Stimulated activated naive CD8-positive, alpha-beta T cell treated with anti-CD3 and anti-CD28 coated beads, Interleukin-15, Interleukin-2, amounts not matched to agents 100 ng/mL and 50 ng/mL, for 24 hours (primary cell): ENCODE measurements around the gene NUBP2.

Experiments
- H3K27ac Mint-ChIP-seq: one replicate; pipeline ENCODE4 v1.8.0; 2021; ENCODE audit warnings: mild to moderate bottlenecking, mixed read lengths
- H3K27me3 Mint-ChIP-seq: one replicate; pipeline ENCODE4 v1.8.0; 2021; ENCODE audit warnings: mixed read lengths
- H3K36me3 Mint-ChIP-seq: one replicate; pipeline ENCODE4 v1.8.0; 2021; ENCODE audit warnings: low read depth, mixed read lengths
- H3K4me1 Mint-ChIP-seq: one replicate; pipeline ENCODE4 v1.8.0; 2021; ENCODE audit warnings: low read depth, mixed read lengths
- H3K4me3 Mint-ChIP-seq: one replicate; pipeline ENCODE4 v1.8.0; 2021; ENCODE audit warnings: mild to moderate bottlenecking, mixed read lengths
- H3K9me3 Mint-ChIP-seq: one replicate; pipeline ENCODE4 v1.8.0; 2021; ENCODE audit warnings: mixed read lengths

Gene NUBP2

DNA sequence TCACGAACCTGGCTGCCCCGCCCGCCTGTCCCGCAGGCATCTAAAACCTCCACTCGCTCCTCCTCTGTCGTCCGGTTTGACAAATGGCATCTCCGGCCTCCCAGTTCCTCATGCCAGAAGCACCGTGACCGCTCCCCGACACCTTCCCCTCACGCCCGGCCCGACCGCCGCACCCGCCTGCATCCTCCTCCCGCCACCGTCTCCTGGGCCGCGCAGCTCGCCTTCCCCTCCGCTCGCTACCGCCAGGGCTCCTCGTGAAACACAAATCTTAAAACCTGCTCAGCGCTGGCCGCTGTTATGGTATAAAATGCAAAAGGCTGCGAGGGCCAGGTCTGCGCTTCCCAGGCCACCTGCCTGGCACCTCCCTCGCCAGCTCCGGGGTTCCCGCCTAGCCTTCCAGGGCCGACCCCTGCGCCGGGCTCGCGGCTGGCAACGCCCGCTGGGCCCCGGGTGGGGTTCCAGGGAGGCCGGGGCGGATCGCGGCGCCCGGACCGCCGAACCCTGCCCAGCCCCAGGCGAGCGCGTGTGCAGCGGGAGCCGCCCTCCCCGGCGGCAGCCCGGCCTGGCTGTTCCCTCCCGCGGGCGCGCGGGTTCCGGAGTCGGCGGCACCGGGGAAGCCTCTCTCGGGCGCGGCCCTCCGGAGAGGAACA is 877 bp upstream of the NUBP2 start:
- H3K27me3 Mint-ChIP-seq, result no peaks in the 10 kb centered on the region
- H3K4me3 Mint-ChIP-seq, result peak overlapping the region; percentile 84
- no peaks in the 10 kb centered on the region for H3K9me3 Mint-ChIP-seq
- H3K36me3 Mint-ChIP-seq, result no peaks in the 10 kb centered on the region
- H3K27ac Mint-ChIP-seq, result peak overlapping the region; percentile 63
- H3K4me1 Mint-ChIP-seq, result peaks cover 26% of the 10 kb centered on the region

DNA sequence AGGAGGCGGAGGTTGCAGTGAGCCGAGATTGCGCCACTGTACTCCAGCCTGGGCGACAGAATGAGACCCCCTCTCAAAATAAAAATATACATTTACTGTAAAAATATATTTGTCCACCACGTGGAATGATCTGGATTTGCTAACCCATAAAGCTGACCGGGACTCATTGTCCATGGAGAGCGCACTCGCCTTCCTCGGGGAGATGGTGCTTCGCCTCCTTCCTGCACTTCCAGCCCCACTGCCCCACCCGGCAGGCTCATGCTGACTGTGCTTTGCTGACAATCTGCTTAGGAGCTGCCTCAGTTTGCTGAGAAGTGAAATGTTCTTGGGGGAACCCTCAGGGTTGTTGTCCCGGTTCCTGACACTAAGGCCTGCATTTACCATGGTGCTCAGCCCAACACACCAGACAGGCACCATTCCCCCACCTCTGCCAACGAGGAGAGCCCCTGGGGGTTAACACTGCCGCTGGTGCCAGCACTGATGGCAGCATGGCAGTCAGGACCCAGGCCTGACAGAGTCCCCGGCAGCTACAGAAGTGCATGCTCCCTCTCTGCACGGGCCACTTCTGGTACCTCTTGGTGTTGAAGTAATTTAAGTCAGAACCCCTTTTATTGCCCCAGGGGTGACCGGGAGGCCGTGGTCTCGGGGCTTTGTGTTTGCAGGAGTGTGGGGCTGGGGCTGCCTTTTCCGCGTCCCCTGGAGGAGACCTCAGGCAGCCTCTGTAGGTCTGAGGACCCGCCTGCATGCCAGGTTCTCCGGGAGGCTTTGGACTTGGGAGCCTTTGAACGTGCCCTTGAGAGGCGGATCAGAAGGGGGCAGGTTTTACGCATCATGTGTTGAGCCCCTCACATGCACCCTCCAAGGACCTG is 2.5 kb downstream of the NUBP2 start:
- H3K4me1 Mint-ChIP-seq, result peaks cover 26% of the 10 kb centered on the region
- H3K36me3 Mint-ChIP-seq, result peaks cover 5% of the 10 kb centered on the region
- H3K27me3 Mint-ChIP-seq, result no peaks in the 10 kb centered on the region
- H3K27ac Mint-ChIP-seq, result no peak overlapping the region
- no peaks in the 10 kb centered on the region for H3K9me3 Mint-ChIP-seq
- peak overlapping the region; percentile 45 for H3K4me3 Mint-ChIP-seq

DNA sequence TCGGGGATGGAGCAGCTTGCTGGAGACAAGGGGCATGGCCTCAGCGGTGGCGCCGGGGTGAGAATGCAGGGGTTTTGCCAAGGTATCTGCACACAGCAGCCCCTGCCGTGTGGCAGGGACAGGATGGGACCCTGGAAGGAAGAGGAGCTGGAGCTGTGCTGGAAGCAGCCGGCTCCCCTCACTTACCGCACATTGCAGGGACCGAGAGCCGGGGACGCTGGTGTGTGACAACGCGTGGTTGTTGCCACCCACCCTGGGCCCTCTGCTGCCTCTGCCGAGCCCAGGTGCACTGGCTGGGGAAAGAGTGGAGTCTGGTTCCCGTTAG is 3.0 kb downstream of the NUBP2 start:
- H3K4me1 Mint-ChIP-seq, result peaks cover 26% of the 10 kb centered on the region
- peaks cover 5% of the 10 kb centered on the region for H3K36me3 Mint-ChIP-seq
- no peak overlapping the region for H3K27ac Mint-ChIP-seq
- H3K4me3 Mint-ChIP-seq, result no peak overlapping the region
- H3K27me3 Mint-ChIP-seq, result no peaks in the 10 kb centered on the region
- H3K9me3 Mint-ChIP-seq, result no peaks in the 10 kb centered on the region

DNA sequence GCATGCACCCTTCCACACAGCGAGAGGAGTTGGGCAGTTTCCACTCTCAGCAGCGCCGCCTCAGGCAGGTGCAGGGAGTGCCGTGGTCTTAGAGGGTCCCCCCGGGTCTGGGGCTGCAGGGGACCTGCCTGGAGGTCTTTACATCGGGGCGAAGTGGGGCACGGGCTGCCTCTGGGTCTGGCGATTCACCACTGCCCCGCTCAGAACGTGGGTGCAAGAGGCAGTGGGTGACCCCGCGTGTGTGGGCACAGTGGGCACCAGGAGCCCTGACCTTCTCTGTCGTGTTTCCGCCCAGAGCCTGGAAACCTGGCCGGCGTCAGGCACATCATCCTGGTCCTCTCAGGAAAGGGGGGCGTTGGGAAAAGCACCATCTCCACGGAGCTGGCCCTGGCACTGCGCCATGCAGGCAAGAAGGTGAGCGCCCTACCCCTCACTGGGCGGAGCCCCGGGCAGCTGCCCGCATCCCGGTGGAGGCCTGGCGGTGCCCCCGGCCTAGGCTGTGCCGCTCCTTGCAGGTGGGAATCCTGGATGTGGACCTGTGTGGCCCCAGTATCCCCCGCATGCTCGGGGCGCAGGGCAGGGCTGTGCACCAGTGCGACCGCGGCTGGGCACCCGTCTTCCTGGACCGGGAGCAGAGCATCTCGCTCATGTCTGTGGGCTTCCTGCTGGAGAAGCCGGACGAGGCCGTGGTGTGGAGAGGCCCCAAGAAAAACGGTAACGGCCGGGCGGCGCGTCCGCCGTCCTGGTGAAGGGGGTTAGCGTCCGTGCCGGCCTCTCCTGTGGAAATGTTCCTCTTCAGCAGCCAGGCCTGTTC is 3.7 kb downstream of the NUBP2 start:
- Mint-ChIP-seq H3K27me3 (no peaks in the 10 kb centered on the region), H3K9me3 (no peaks in the 10 kb centered on the region), H3K4me1 (peaks cover 20% of the 10 kb centered on the region), H3K36me3 (peaks cover 5% of the 10 kb centered on the region), H3K27ac (no peak overlapping the region), H3K4me3 (no peak overlapping the region)

DNA sequence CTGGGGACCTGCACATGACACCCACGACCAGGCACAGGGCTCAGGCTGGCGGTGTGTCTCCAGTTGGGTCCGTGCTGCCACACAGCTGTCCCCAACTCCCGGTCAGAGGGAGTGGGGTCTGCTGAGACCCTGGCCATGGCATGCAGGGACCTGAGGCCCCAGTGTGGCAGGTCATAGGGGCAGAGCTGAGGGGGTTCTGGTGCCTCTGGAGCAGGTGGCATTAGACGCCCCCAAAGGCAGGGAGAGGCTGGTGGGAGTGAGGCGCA is 4.2 kb downstream of the NUBP2 start:
- peaks cover 15% of the 10 kb centered on the region for H3K4me1 Mint-ChIP-seq
- H3K27me3 Mint-ChIP-seq, result no peaks in the 10 kb centered on the region
- no peak overlapping the region for H3K4me3 Mint-ChIP-seq
- no peak overlapping the region for H3K27ac Mint-ChIP-seq
- no peaks in the 10 kb centered on the region for H3K9me3 Mint-ChIP-seq
- H3K36me3 Mint-ChIP-seq, result peaks cover 5% of the 10 kb centered on the region

DNA sequence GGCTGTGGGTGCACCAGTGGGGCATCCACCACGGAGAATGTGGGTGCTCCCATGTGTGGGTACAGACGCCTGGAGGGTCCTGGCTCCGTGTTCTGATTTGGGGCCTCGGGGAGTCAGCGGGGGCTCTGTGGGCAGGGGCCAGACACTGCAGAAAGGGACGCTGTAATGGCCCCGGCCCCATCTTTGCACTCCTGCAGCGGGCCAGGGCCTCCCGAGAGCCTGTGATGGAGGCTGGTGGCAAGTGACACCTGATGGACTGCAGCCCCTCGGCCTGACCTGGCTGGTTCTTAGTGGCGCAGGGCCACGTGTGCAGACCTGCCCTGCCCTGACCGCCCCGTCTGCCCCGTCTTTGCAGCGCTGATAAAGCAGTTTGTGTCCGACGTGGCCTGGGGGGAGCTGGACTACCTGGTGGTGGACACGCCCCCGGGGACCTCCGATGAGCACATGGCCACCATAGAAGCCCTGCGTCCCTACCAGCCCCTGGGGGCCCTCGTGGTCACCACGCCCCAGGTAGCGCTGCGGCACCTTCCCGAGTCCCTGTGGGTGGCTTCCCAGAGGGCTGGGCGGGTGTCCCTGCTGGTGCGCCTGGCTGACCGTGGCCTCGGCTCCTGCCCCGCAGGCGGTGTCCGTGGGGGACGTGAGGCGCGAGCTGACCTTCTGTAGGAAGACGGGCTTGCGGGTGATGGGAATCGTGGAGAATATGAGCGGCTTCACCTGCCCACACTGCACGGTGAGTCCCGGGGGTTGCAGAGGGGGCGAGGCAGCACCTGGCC is 4.7 kb downstream of the NUBP2 start:
- Mint-ChIP-seq H3K9me3 (no peaks in the 10 kb centered on the region), H3K27me3 (no peaks in the 10 kb centered on the region), H3K36me3 (peaks cover 5% of the 10 kb centered on the region), H3K4me3 (no peak overlapping the region), H3K4me1 (peaks cover 15% of the 10 kb centered on the region), H3K27ac (no peak overlapping the region)

DNA sequence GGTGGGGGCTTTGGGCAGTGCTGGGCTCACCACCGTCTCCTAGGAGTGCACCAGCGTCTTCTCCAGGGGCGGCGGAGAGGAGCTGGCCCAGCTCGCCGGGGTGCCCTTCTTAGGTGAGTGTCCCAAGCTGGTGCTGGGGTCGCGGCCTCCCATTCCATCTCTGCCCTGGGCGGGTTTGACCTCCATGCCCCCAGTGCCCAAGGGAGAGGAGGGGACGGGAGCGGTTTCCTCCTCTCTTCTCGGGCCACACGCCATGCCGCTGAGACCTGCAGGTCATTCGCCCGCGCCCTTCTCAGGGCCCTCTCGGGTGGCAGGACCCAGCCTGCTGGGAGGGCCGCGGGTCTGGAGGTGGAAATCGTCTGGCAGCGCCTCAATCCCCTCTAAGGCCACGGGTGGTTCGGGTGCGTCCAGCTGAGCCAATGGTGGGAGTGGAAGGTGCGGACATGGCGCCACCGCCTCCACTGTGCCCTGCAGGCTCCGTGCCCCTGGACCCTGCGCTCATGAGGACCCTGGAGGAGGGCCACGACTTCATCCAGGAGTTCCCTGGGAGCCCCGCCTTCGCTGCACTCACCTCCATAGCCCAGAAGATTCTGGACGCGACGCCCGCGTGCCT is 5.4 kb downstream of the NUBP2 start:
- no peak overlapping the region for H3K27ac Mint-ChIP-seq
- peaks cover 14% of the 10 kb centered on the region for H3K4me1 Mint-ChIP-seq
- H3K36me3 Mint-ChIP-seq, result peaks cover 5% of the 10 kb centered on the region
- H3K27me3 Mint-ChIP-seq, result no peaks in the 10 kb centered on the region
- no peaks in the 10 kb centered on the region for H3K9me3 Mint-ChIP-seq
- H3K4me3 Mint-ChIP-seq, result no peak overlapping the region

DNA sequence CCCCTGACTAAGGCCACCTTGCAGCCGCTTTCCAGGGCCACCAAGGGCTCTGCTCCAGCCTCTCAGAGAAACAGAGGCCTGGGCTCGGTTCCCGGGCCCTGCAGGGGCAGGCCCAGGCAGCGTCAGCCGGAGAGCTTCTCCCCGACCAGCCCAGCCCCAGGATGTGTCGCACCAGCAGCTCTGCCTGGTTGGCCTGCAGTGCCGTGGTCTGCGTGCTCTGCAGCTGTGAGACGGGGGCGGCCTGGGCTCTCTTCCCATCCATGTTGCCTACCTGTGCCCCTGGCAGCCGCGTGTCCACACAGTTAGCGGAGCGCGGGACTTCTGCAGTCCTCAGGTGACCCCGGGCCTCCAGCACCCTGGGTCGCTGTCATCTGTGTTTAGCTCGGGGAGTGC is 5.9 kb downstream of the NUBP2 start:
- Mint-ChIP-seq H3K4me1 (peaks cover 11% of the 10 kb centered on the region), H3K27ac (no peak overlapping the region), H3K4me3 (no peak overlapping the region), H3K27me3 (no peaks in the 10 kb centered on the region), H3K36me3 (peaks cover 5% of the 10 kb centered on the region), H3K9me3 (no peaks in the 10 kb centered on the region)

DNA sequence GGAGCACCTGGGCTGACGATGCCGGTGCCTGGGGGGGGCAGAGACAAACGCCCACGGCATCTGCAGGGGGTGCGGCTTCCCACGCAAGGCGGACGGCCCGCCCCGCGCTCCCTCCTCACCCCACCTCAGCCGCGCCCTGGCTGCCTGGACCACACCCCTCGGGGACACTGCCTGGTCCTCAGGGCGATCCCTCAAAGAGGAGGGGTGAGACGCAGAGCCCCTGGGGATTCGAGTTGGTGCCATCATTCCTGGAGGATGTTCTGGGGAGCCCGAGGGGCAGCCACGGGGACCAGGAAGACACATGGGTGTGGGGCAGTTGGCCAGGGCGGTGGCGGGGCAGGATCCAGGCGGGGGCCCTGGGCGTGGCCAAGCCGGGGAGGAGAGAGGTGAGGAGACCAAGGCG is 6.9 kb downstream of the NUBP2 start:
- H3K36me3 Mint-ChIP-seq, result peaks cover 5% of the 10 kb centered on the region
- no peak overlapping the region for H3K4me3 Mint-ChIP-seq
- H3K9me3 Mint-ChIP-seq, result no peaks in the 10 kb centered on the region
- H3K4me1 Mint-ChIP-seq, result peaks cover 6% of the 10 kb centered on the region
- H3K27me3 Mint-ChIP-seq, result no peaks in the 10 kb centered on the region
- no peak overlapping the region for H3K27ac Mint-ChIP-seq

DNA sequence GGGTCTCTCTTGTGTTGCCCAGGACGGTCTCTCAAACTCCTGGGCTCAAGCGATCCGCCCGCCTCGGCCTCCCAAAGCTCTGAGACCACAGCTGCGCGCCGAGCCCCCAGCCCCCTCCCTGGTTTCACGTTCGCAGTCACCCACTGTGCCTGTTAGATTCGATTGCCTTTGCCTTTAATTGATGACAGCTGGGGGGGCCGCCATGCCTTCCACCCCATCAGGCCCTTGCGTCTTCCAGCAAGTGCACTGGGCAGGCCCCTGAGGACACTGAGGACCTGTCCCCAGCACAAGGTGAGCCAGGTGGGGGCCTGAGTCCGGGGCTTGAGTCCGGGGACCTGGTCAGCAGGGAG is 7.5 kb downstream of the NUBP2 start:
- Mint-ChIP-seq H3K4me1 (peaks cover 2% of the 10 kb centered on the region), H3K36me3 (peaks cover 5% of the 10 kb centered on the region), H3K4me3 (no peak overlapping the region), H3K27me3 (no peaks in the 10 kb centered on the region), H3K9me3 (no peaks in the 10 kb centered on the region), H3K27ac (no peak overlapping the region)

DNA sequence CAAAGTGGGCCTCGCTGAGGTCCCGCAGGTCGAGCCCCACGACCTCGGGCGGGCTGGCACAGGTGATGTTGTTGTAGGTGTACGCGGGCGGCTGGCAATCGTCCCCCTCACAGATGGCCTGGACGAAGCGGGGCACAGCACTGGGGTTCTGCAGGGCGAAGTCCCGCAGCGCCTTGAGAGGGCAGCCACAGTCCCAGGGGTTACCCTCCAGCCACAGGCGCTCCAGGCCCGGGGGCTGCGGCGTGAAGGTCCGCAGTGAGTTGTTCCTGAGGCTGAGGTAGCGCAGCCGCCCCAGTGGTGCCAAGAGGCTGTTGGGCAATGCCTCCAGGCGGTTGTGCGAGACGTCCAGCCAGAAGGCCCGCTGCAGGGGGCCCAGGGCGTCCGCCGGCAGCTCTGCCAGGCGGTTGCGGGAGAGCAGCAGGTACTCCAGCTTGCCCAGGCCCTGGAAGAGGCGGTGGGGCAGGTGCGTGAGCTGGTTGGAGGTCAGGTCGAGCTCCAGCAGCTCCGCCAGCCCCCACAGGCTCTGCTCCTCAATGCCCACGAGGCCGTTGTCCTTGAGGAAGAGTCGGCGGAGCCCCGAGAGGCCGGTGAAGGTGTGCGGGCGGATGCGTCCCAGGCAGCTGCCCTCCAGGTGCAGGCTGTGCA is 8.0 kb downstream of the NUBP2 start:
- Mint-ChIP-seq H3K27me3 (no peaks in the 10 kb centered on the region), H3K4me3 (no peak overlapping the region), H3K36me3 (peaks cover 5% of the 10 kb centered on the region), H3K9me3 (no peaks in the 10 kb centered on the region), H3K4me1 (no peaks in the 10 kb centered on the region), H3K27ac (no peak overlapping the region)

DNA sequence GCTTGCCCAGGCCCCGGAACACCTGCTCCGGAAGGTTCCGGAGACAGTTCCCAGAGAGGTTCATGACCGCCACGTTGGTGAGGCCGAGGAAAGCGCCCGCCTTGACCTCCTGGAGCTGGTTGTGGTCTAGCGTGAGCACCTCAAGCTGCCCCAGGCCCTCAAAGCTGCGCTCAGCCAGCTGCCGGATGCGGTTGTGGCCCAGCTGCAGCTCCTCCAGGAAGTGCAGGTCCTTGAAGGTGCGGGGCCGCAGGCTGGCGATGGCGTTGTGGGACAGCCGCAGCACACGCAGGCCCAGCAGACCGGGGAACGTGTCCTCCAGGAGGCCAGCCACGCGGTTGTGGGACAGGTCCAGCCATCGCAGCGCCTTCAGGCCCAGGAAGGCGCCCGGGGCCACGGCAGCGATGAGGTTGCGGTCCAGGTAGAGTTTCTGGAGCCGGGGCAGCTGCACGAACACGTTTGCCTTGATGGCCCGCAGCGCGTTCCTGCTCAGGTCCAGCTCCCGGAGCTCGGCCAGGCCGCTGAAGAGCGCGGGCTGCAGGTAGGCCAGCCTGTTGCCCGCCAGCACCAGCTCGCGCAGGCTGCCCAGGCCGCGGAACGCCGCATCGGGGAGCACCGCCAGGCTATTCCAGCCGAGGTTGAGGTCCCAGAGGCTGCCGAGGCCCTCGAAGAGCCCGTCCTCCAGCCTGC is 8.6 kb downstream of the NUBP2 start:
- peaks cover 5% of the 10 kb centered on the region for H3K36me3 Mint-ChIP-seq
- no peaks in the 10 kb centered on the region for H3K27me3 Mint-ChIP-seq
- H3K4me3 Mint-ChIP-seq, result no peak overlapping the region
- H3K27ac Mint-ChIP-seq, result no peak overlapping the region
- H3K9me3 Mint-ChIP-seq, result no peaks in the 10 kb centered on the region
- no peaks in the 10 kb centered on the region for H3K4me1 Mint-ChIP-seq

DNA sequence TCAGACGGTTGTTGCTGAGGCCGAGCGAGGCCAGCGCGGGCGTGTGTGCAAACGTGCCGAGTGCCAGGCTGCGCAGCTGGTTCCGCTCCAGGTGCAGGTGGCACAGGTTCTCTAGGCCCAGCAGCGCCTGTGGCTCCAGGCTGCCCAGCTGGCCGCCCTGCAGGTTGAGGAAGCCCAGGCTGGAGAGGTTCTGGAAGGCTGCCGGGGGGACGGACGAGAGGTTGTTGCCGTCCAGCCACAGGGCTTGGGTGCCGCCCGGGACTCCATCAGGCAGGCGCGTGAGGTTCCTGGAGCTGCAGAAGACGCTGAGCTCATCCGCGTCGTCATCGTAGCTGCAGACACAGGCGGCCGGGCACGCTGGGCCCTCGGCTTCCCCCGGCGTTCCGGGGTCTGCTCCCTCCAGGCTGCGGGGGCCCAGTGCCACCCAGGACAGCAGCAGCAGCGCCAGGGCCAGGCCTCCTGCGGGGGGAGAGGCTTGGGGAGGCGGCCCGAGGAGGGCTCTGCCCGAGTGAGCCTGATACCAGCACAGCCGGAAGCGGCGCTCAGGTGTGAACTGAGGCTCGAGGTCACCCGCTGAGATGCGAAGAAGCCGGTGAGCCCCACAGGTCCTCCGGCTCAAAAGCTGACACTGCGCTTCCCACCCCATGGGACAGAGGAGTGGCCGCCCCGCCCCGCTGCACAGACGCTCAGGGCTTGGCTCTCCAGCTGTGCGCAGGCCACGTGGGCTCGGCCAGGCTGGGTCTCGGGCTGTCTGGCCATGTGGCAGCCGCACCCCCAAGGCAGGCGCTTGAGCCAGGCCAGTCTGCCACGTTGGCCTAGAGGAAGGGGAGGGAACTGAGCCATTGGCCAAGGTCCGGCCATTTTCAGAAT is 9.4 kb downstream of the NUBP2 start:
- H3K27ac Mint-ChIP-seq, result no peak overlapping the region
- no peak overlapping the region for H3K4me3 Mint-ChIP-seq
- H3K27me3 Mint-ChIP-seq, result no peaks in the 10 kb centered on the region

More for the DNA sequence above, 9.4 kb downstream of the NUBP2 start:
- no peaks in the 10 kb centered on the region for H3K9me3 Mint-ChIP-seq
- H3K4me1 Mint-ChIP-seq, result no peaks in the 10 kb centered on the region
- peaks cover 5% of the 10 kb centered on the region for H3K36me3 Mint-ChIP-seq
